ENCODE data around the gene IRGQ. TPM values are rescaled to one million over a fixed set of nuclear protein-coding genes. Genes with fewer than 3 reads are reported as not detected.

The IRGQ gene
- total RNA-seq, 1 donor from 2014 or later, result 26.1 TPM

- Histone ChIP-seq H3K27me3 (ENCODE audit: low read depth) (no peaks in the 10 kb centered on the region), H3K4me3 (no peak overlapping the region), H3K9me3 (replicated peaks) (no peaks in the 10 kb centered on the region), H3K36me3 (peaks cover 11% of the 10 kb centered on the region), H3K4me1 (peaks cover 19% of the 10 kb centered on the region), H3K27ac (replicated peaks) (no peak overlapping the region)
- intact Hi-C loops (cut with micrococcal nuclease), result no loop called here
- no peak for TF ChIP-seq CTCF (IDR thresholded peaks at IDR 0.05; ENCODE audit: borderline replicate concordance)
- DNase-seq, result no peak
These were observed 25.7 kb downstream of the IRGQ start for GRCh38 chr19:43570174-43570791.

DNA sequence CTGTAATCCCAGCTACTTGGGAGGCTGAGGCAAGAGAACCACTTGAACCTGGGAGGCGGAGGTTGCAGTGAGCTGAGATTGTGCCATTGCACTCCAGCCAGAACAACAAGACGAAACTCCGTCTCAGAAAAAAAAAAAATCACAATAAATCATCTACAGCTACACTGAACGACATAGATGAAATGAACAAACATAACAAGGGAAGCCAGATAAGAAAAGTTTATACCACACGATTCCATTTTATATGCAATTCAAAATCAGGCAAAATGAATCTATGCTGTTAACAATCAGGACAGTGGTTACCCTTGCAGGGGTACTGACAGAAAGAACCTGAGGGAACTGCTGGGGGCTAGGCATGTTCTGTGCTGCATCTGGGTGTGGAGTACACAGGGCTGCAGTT is 26.3 kb downstream of the IRGQ start:
- no peak overlapping the region for H3K27ac ChIP-seq (replicated peaks)
- DNase-seq, result no peak
- H3K4me1 ChIP-seq, result peaks cover 13% of the 10 kb centered on the region
- H3K27me3 ChIP-seq (ENCODE audit: low read depth), result no peaks in the 10 kb centered on the region
- H3K9me3 ChIP-seq (replicated peaks), result no peaks in the 10 kb centered on the region
- intact Hi-C loops (cut with micrococcal nuclease), result no loop called here
- TF ChIP-seq CTCF (IDR thresholded peaks at IDR 0.05; ENCODE audit: borderline replicate concordance), result no peak
- no peak overlapping the region for H3K4me3 ChIP-seq
- peaks cover 11% of the 10 kb centered on the region for H3K36me3 ChIP-seq

DNA sequence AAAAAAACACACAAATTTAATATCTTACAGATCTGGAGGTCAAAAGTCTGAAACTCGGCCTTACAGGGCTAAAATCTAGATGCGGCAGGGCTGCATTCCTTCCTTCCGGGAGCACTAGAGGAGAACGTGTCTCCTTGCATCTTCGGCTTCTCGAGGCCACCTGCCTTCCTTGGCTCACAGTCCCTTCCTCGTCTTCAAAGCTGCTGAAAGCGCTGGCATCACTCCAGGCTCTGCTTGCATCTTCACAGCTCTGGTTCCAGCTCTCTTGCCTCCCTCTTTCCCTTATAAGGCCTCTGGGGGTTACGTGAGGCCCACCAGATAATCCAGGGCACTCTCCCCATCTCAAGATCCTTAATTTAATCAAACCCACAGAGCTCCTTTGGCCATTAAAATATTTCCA is 31.1 kb downstream of the IRGQ start:
- no peak for TF ChIP-seq CTCF (IDR thresholded peaks at IDR 0.05; ENCODE audit: borderline replicate concordance)
- Histone ChIP-seq H3K4me3 (no peak overlapping the region), H3K27me3 (ENCODE audit: low read depth) (no peaks in the 10 kb centered on the region), H3K4me1 (peaks cover 18% of the 10 kb centered on the region), H3K27ac (replicated peaks) (no peak overlapping the region), H3K36me3 (peaks cover 14% of the 10 kb centered on the region), H3K9me3 (replicated peaks) (no peaks in the 10 kb centered on the region)
- no peak for DNase-seq
- intact Hi-C loops (cut with micrococcal nuclease), result no loop called here

- Histone ChIP-seq H3K4me3 (no peak overlapping the region), H3K4me1 (peaks cover 18% of the 10 kb centered on the region), H3K9me3 (replicated peaks) (no peaks in the 10 kb centered on the region), H3K27ac (replicated peaks) (no peak overlapping the region), H3K27me3 (ENCODE audit: low read depth) (no peaks in the 10 kb centered on the region), H3K36me3 (peaks cover 16% of the 10 kb centered on the region)
- DNase-seq, result no peak
- TF ChIP-seq CTCF (IDR thresholded peaks at IDR 0.05; ENCODE audit: borderline replicate concordance), result no peak
- intact Hi-C loops (cut with micrococcal nuclease), result no loop called here
These were observed 32.0 kb downstream of the IRGQ start for GRCh38 chr19:43563816-43564457.

- no peak for TF ChIP-seq CTCF (IDR thresholded peaks at IDR 0.05; ENCODE audit: borderline replicate concordance)
- Histone ChIP-seq H3K4me1 (peaks cover 18% of the 10 kb centered on the region), H3K27ac (replicated peaks) (peak overlapping the region; percentile 76), H3K27me3 (ENCODE audit: low read depth) (no peaks in the 10 kb centered on the region), H3K4me3 (no peak overlapping the region), H3K9me3 (replicated peaks) (no peaks in the 10 kb centered on the region), H3K36me3 (peaks cover 25% of the 10 kb centered on the region)
- intact Hi-C loops (cut with micrococcal nuclease), result no loop called here
- peak; percentile 83 for DNase-seq
These were observed 33.2 kb downstream of the IRGQ start for GRCh38 chr19:43562698-43563241.
